K562 (cell line): Measurements from ENCODE around the gene CTPS1. TPM values are rescaled to one million over a fixed set of nuclear protein-coding genes. Genes with fewer than 3 reads are reported as not detected.

ENCODE experiments used
- GTF2F1 ChIP-seq: IDR thresholded peaks from 2 replicates; pipeline ENCODE4 v1.6.1; 2011; ENCODE audit warnings: low read depth, low read length, improper control_type of control experiment
- HDAC6 ChIP-seq: IDR thresholded peaks from 2 replicates; pipeline ENCODE4 v1.6.1; 2012; ENCODE audit warnings: low read depth, mild to moderate bottlenecking, control low read depth, inconsistent platforms, low read length, moderate library complexity
- HLTF ChIP-seq: fragments of 450-650 bp; IDR thresholded peaks from 2 replicates; pipeline ENCODE4 v1.6.1; 2016
- NBN ChIP-seq: fragments of 450-650 bp; IDR thresholded peaks from 2 replicates; pipeline ENCODE4 v1.6.1; 2016; ENCODE audit warnings: low read depth, mild to moderate bottlenecking
- NCOA2 ChIP-seq, 2 experiments: fragments of 450-650 bp; IDR thresholded peaks; 2 replicates each; pipeline ENCODE4 v1.6.1; 2018; ENCODE audit warnings: mild to moderate bottlenecking in 2 of 2, moderate library complexity in 1 of 2; ENCODE audit not compliant: partially characterized antibody in 2 of 2
- PHF8 ChIP-seq: fragments of 200-600 bp; sonication (generic); IDR thresholded peaks from 2 replicates; pipeline ENCODE4 v1.6.1; 2012; ENCODE audit warnings: mixed run types, mild to moderate bottlenecking, inconsistent platforms, low read length, moderate library complexity, borderline replicate concordance
- POLR3A ChIP-seq: IDR thresholded peaks from 2 replicates; pipeline ENCODE4 v1.6.1; 2011; ENCODE audit warnings: borderline replicate concordance, mild to moderate bottlenecking, moderate library complexity; ENCODE audit not compliant: insufficient read length, insufficient read depth; ENCODE audit errors: extremely low read depth
- RBM34 ChIP-seq: fragments of 200-400 bp; formaldehyde crosslinking; IDR thresholded peaks from 2 replicates; pipeline ENCODE4 v1.6.1; 2018; ENCODE audit warnings: low read length, borderline replicate concordance; ENCODE audit not compliant: insufficient read depth
- SAP30 ChIP-seq: fragments of 200-600 bp; sonication (generic); IDR thresholded peaks from 2 replicates; pipeline ENCODE4 v1.6.1; 2012; ENCODE audit warnings: borderline replicate concordance, low read depth, mild to moderate bottlenecking, moderate library complexity, low read length, control low read depth, inconsistent platforms; ENCODE audit not compliant: insufficient read depth, poor library complexity, severe bottlenecking
- SRSF7 ChIP-seq: fragments of 200-400 bp; formaldehyde crosslinking; optimal IDR thresholded peaks from 2 replicates; pipeline ENCODE3; 2017; ENCODE audit warnings: mild to moderate bottlenecking, low read depth, low read length
- U2AF2 ChIP-seq: fragments of 200-400 bp; formaldehyde crosslinking; optimal IDR thresholded peaks from 2 replicates; pipeline ENCODE3; 2017; ENCODE audit warnings: low read depth, mild to moderate bottlenecking, low read length
- ZFP30 ChIP-seq: fragments of 250-450 bp; sonication (Bioruptor Pico); IDR thresholded peaks from 2 replicates; pipeline ENCODE4 v1.8.0; 2022; ENCODE audit warnings: moderate library complexity, mild to moderate bottlenecking, inconsistent platforms, borderline replicate concordance
- ZNF12 ChIP-seq: sonication (generic); formaldehyde crosslinking; IDR thresholded peaks from 2 replicates; pipeline ENCODE4 v1.4.0; 2020; ENCODE audit warnings: mild to moderate bottlenecking, missing genetic modification reagents
- ZNF24 ChIP-seq: fragments of 450-650 bp; IDR thresholded peaks from 2 replicates; pipeline ENCODE4 v1.6.1; 2016
- ZNF408 ChIP-seq: fragments of 250-450 bp; sonication (Bioruptor Pico); IDR thresholded peaks from 2 replicates; pipeline ENCODE4 v1.4.0; 2020; ENCODE audit warnings: low read depth, mild to moderate bottlenecking, moderate library complexity
- ZNF76 ChIP-seq: fragments of 250-450 bp; sonication (Bioruptor Pico); IDR thresholded peaks from 2 replicates; pipeline ENCODE4 v1.4.0; 2020; ENCODE audit warnings: mild to moderate bottlenecking, moderate library complexity, borderline replicate concordance
- polyA plus RNA-seq, 8 experiments: library from polyadenylated mRNA; depleted of rRNA in 4 of 8; stranded (reverse) in 5 of 8; unstranded in 3 of 8; fragments of >200 nt; fragmentation: Nextera tagmentation in 2 of 8; fragmentation: Illumina TruSeq in 1 of 8; extraction: Ambion mirVana in 2 of 8; extraction: Trizol in 1 of 8; gene quantifications; 2 replicates each; pipeline versions ENCODE4 v1.2.1 to v1.2.3, GENCODE V29; 2011 to 2014; ENCODE audit warnings: inconsistent platforms in 1 of 8, missing spikeins in 1 of 8
- total RNA-seq, 7 experiments: library from RNA; depleted of rRNA in 6 of 7; stranded (reverse); fragments of >200 nt in 6 of 7; fragmentation: Illumina TruSeq in 2 of 7; extraction: Trizol in 2 of 7; gene quantifications; 2 replicates each; pipeline versions ENCODE4 v1.2.1 to v1.2.3, GENCODE V29; 2011 to 2021; ENCODE audit warnings: low replicate concordance in 1 of 7
- TF ChIP-seq, protein P1 (sequence below): fragments of 200-400 bp; formaldehyde crosslinking; IDR thresholded peaks from 2 replicates; pipeline ENCODE4 v1.6.1; 2017; ENCODE audit warnings: mild to moderate bottlenecking, low read depth, low read length, moderate library complexity
- TF ChIP-seq, protein P2 (sequence below), 2 experiments: fragments of 450-650 bp; IDR thresholded peaks; 2 replicates each; pipeline ENCODE4 v1.6.1; 2018; ENCODE audit warnings: mild to moderate bottlenecking in 2 of 2, low read depth in 1 of 2; ENCODE audit not compliant: partially characterized antibody in 2 of 2
- TF ChIP-seq, protein P3 (sequence below), 3 experiments: fragments of 200-800 bp in 1 of 3; sonication (Bioruptor generic) in 1 of 3; sonication (generic) in 1 of 3; formaldehyde crosslinking in 1 of 3; IDR thresholded peaks; 2 replicates each; pipeline versions ENCODE4 v1.6.1 to v1.8.0; 2016 to 2022; ENCODE audit warnings: mild to moderate bottlenecking in 2 of 3, missing compliant biosample characterization in 2 of 3, missing genetic modification characterization in 2 of 3, missing genetic modification reagents in 1 of 3
- TF ChIP-seq, protein P4 (sequence below): sonication (generic); IDR thresholded peaks from 2 replicates; pipeline ENCODE4 v1.6.1; 2016

The CTPS1 gene
- total and polyA plus RNA-seq, 9 of the 15 experiments (the other 6 are each of a cell fraction or from before 2014, with no cell fraction given), result 44.4 to 164 (median 87.7) TPM

DNA sequence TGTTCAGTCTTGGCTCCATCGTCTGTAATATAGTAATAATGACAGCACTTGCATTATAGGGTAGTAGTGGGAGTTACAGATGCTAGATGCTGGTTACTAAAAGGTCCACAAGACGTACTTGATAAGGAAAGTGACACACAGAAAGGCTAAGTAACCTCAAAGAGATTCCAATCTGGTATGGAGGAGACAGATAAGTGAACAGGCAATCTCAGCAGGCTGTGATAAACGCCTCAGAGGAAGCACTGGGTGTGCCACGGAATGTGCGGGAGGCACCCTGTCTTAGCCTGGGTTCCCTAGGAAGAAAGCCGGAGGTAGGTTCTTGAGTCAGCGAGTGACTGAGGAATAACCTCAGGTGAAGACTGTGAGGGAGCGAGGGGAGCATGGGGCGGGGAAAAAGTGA lies 4.6 kb upstream of the CTPS1 start (continued):
- TF ChIP-seq, protein P1, sequence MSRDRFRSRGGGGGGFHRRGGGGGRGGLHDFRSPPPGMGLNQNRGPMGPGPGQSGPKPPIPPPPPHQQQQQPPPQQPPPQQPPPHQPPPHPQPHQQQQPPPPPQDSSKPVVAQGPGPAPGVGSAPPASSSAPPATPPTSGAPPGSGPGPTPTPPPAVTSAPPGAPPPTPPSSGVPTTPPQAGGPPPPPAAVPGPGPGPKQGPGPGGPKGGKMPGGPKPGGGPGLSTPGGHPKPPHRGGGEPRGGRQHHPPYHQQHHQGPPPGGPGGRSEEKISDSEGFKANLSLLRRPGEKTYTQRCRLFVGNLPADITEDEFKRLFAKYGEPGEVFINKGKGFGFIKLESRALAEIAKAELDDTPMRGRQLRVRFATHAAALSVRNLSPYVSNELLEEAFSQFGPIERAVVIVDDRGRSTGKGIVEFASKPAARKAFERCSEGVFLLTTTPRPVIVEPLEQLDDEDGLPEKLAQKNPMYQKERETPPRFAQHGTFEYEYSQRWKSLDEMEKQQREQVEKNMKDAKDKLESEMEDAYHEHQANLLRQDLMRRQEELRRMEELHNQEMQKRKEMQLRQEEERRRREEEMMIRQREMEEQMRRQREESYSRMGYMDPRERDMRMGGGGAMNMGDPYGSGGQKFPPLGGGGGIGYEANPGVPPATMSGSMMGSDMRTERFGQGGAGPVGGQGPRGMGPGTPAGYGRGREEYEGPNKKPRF, result no peak
- no peak for TF ChIP-seq ZFP30 (CRISPR knock-in tag)
- TF ChIP-seq NBN, result peak; percentile 81; the same call in 1 of the 2 replicates
- no peak for TF ChIP-seq ZNF24
- no peak for TF ChIP-seq HLTF
- TF ChIP-seq, protein P2, sequence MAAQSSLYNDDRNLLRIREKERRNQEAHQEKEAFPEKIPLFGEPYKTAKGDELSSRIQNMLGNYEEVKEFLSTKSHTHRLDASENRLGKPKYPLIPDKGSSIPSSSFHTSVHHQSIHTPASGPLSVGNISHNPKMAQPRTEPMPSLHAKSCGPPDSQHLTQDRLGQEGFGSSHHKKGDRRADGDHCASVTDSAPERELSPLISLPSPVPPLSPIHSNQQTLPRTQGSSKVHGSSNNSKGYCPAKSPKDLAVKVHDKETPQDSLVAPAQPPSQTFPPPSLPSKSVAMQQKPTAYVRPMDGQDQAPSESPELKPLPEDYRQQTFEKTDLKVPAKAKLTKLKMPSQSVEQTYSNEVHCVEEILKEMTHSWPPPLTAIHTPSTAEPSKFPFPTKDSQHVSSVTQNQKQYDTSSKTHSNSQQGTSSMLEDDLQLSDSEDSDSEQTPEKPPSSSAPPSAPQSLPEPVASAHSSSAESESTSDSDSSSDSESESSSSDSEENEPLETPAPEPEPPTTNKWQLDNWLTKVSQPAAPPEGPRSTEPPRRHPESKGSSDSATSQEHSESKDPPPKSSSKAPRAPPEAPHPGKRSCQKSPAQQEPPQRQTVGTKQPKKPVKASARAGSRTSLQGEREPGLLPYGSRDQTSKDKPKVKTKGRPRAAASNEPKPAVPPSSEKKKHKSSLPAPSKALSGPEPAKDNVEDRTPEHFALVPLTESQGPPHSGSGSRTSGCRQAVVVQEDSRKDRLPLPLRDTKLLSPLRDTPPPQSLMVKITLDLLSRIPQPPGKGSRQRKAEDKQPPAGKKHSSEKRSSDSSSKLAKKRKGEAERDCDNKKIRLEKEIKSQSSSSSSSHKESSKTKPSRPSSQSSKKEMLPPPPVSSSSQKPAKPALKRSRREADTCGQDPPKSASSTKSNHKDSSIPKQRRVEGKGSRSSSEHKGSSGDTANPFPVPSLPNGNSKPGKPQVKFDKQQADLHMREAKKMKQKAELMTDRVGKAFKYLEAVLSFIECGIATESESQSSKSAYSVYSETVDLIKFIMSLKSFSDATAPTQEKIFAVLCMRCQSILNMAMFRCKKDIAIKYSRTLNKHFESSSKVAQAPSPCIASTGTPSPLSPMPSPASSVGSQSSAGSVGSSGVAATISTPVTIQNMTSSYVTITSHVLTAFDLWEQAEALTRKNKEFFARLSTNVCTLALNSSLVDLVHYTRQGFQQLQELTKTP (IDR thresholded peaks at IDR 0.05; ENCODE audit: low read depth in 1 of 2, partially characterized antibody in 2 of 2), result peak in 1 of 2 experiments; percentile 55
- no peak for TF ChIP-seq GTF2F1
- TF ChIP-seq ZNF76 (CRISPR knock-in tag), result peak; percentile 60; the same call in 1 of the 2 replicates
- TF ChIP-seq SAP30, result no peak
- TF ChIP-seq ZNF12 (CRISPR knock-in tag), result no peak
- TF ChIP-seq POLR3A, result no peak
- TF ChIP-seq RBM34, result no peak
- TF ChIP-seq, protein P3, sequence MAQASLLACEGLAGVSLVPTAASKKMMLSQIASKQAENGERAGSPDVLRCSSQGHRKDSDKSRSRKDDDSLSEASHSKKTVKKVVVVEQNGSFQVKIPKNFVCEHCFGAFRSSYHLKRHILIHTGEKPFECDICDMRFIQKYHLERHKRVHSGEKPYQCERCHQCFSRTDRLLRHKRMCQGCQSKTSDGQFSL (CRISPR knock-in tag; IDR thresholded peaks at IDR 0.05), result no peak
- TF ChIP-seq, protein P3 (tag; IDR thresholded peaks at IDR 0.05), result no peak
- TF ChIP-seq, protein P4, sequence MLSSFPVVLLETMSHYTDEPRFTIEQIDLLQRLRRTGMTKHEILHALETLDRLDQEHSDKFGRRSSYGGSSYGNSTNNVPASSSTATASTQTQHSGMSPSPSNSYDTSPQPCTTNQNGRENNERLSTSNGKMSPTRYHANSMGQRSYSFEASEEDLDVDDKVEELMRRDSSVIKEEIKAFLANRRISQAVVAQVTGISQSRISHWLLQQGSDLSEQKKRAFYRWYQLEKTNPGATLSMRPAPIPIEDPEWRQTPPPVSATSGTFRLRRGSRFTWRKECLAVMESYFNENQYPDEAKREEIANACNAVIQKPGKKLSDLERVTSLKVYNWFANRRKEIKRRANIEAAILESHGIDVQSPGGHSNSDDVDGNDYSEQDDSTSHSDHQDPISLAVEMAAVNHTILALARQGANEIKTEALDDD, result peak; percentile 96
- TF ChIP-seq NCOA2 (IDR thresholded peaks at IDR 0.05; ENCODE audit: partially characterized antibody in 2 of 2), result no peak
- no peak for TF ChIP-seq U2AF2
- TF ChIP-seq ZNF408 (CRISPR knock-in tag), result no peak
- no peak for TF ChIP-seq PHF8
- TF ChIP-seq HDAC6, result no peak
- TF ChIP-seq SRSF7, result no peak
